ENCODE measurements around the gene CYB5R4.
"Not testable (repeated sequence)": the region's sequence is repeated elsewhere in the genome, so short reads cannot be mapped to it uniquely, and the experiment has no call there.

The CYB5R4 gene

DNA sequence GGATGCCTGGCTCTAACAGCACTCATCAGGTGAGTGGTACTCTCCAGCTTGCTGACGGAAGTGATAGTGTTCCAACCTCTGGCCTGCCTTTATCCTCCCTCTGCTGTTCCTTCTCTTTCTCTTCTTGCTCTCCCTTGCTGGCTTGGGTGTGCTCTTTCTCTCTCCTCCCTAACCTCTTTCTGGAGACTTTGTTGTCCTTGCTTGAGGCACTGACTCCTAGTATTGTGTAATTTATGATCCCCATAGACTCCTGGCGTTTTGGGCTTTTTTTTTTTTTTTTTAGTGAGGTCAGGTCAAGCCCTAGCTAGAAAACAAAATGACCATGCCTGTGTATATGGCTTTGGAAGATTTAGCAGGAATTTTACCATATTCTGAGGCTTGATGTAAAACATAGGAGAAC, 89.4 kb downstream of the CYB5R4 start:
- no peak for TF ChIP-seq EZH2phosphoT487 (IDR thresholded peaks at IDR 0.05; ENCODE audit: low read depth)
- TF ChIP-seq, protein P1, sequence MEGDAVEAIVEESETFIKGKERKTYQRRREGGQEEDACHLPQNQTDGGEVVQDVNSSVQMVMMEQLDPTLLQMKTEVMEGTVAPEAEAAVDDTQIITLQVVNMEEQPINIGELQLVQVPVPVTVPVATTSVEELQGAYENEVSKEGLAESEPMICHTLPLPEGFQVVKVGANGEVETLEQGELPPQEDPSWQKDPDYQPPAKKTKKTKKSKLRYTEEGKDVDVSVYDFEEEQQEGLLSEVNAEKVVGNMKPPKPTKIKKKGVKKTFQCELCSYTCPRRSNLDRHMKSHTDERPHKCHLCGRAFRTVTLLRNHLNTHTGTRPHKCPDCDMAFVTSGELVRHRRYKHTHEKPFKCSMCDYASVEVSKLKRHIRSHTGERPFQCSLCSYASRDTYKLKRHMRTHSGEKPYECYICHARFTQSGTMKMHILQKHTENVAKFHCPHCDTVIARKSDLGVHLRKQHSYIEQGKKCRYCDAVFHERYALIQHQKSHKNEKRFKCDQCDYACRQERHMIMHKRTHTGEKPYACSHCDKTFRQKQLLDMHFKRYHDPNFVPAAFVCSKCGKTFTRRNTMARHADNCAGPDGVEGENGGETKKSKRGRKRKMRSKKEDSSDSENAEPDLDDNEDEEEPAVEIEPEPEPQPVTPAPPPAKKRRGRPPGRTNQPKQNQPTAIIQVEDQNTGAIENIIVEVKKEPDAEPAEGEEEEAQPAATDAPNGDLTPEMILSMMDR (IDR thresholded peaks at IDR 0.05; ENCODE audit: low read depth, low read length) = no peak
- Histone ChIP-seq H3K36me3 (replicated peaks; ENCODE audit: low read depth, low read length) (peaks cover 7% of the 10 kb centered on the region), H3K9ac (ENCODE audit: low read length) (no peak overlapping the region), H3K27me3 (ENCODE audit: low read depth, low read length) (no peaks in the 10 kb centered on the region), H3K79me2 (ENCODE audit: low read length) (no peaks in the 10 kb centered on the region), H2AFZ (ENCODE audit: low read depth, low read length) (no peak overlapping the region), H4K20me1 (ENCODE audit: insufficient read depth, low read length) (no peaks in the 10 kb centered on the region), H3K9me3 (ENCODE audit: insufficient read depth, low read length) (no peaks in the 10 kb centered on the region), H3K4me2 (ENCODE audit: low read length) (no peak overlapping the region), H3K4me3 (ENCODE audit: low read length) (no peak overlapping the region), H3K4me1 (ENCODE audit: low read length) (peaks cover 31% of the 10 kb centered on the region), H3K27ac (ENCODE audit: low read length) (no peak overlapping the region)

DNA sequence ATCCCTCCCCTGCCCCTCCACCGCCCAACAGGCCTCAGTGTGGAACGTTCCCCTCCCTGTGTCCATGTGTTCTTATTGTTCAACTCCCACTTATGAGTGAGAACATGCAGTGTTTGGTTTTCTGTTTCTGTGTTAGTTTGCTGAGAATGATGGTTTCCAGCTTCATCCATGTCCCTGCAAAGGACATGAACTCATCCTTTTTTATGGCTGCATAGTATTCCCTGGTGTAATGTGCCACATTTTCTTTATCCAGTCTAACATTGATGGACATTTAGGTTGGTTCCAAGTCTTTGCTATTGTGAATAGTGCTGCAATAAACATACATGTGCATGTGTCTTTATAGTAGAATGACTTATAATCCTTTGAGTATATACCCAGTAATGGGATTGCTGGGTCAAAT, 91.9 kb downstream of the CYB5R4 start:
- H3K9ac ChIP-seq (ENCODE audit: low read length); H3K27me3 ChIP-seq (ENCODE audit: low read depth, low read length); H4K20me1 ChIP-seq (ENCODE audit: insufficient read depth, low read length); H3K4me2 ChIP-seq (ENCODE audit: low read length); H2AFZ ChIP-seq (ENCODE audit: low read depth, low read length); H3K27ac ChIP-seq (ENCODE audit: low read length); H3K79me2 ChIP-seq (ENCODE audit: low read length); H3K9me3 ChIP-seq (ENCODE audit: insufficient read depth, low read length); H3K4me3 ChIP-seq (ENCODE audit: low read length): not testable (repeated sequence)
- peaks cover 15% of the 10 kb centered on the region for H3K36me3 ChIP-seq (replicated peaks; ENCODE audit: low read depth, low read length)
- H3K4me1 ChIP-seq (ENCODE audit: low read length) = peaks cover 36% of the 10 kb centered on the region

DNA sequence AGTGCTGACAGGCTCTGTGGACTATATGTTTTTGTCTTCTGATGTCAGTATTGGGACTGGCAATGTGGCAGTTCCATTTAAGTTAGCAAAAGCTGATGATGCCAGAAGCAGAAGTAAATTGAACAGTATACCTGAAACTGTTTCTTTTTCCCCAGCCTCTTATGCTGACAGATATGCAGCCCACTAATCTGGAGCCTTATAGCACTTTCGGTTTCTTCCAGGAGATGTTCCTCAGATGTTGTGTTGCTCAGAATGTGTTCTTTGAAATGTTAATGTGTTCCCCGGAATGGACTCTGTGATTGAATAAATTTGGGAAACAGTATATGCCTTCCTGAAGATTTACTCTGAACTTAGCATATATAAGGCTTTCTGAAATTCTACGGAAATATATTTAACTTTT, 93.3 kb downstream of the CYB5R4 start:
- H3K79me2 ChIP-seq (ENCODE audit: low read length) = no peaks in the 10 kb centered on the region
- no peaks in the 10 kb centered on the region for H4K20me1 ChIP-seq (ENCODE audit: insufficient read depth, low read length)
- no peaks in the 10 kb centered on the region for H3K27me3 ChIP-seq (ENCODE audit: low read depth, low read length)
- H3K9me3 ChIP-seq (ENCODE audit: insufficient read depth, low read length) = no peaks in the 10 kb centered on the region
- TF ChIP-seq, protein P1 (IDR thresholded peaks at IDR 0.05; ENCODE audit: low read depth, low read length) = no peak
- no peak for TF ChIP-seq EZH2phosphoT487 (IDR thresholded peaks at IDR 0.05; ENCODE audit: low read depth)
- H3K9ac ChIP-seq (ENCODE audit: low read length) = 0 out of 2 replicates have a peak overlapping the region, but pooled peaks have one; percentile 11
- H2AFZ ChIP-seq (ENCODE audit: low read depth, low read length) = no peak overlapping the region
- H3K4me3 ChIP-seq (ENCODE audit: low read length) = peak overlapping the region; percentile 38
- peak overlapping the region; percentile 15 for H3K27ac ChIP-seq (ENCODE audit: low read length)
- H3K4me1 ChIP-seq (ENCODE audit: low read length) = peaks cover 41% of the 10 kb centered on the region
- peaks cover 16% of the 10 kb centered on the region for H3K36me3 ChIP-seq (replicated peaks; ENCODE audit: low read depth, low read length)
- H3K4me2 ChIP-seq (ENCODE audit: low read length) = peak overlapping the region; percentile 59

DNA sequence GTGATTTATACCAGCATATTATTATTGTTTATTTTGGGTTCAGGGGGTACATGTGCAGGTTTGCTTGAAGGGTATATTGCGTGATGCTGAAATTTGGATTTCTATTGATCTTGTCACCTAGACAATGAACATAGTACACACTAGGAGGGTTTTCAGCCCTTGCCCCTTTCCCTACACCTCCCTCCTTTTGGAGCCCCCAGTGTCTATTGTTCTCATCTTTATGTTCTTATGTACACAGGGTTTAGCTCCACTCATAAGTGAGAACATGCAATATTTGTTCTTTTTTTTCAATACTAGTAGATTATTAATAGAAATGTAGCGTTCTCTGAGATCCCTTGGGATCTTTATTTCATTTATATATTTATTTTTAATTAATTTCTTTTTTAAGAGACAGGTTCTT, 94.9 kb downstream of the CYB5R4 start:
- H3K36me3 ChIP-seq (replicated peaks; ENCODE audit: low read depth, low read length) = peaks cover 31% of the 10 kb centered on the region

More for the DNA sequence above, 94.9 kb downstream of the CYB5R4 start:
- Histone ChIP-seq H3K79me2 (ENCODE audit: low read length) (no peaks in the 10 kb centered on the region), H2AFZ (ENCODE audit: low read depth, low read length) (no peak overlapping the region), H3K27me3 (ENCODE audit: low read depth, low read length) (no peaks in the 10 kb centered on the region), H3K27ac (ENCODE audit: low read length) (no peak overlapping the region), H3K9me3 (ENCODE audit: insufficient read depth, low read length) (no peaks in the 10 kb centered on the region), H3K4me2 (ENCODE audit: low read length) (no peak overlapping the region), H3K9ac (ENCODE audit: low read length) (no peak overlapping the region), H4K20me1 (ENCODE audit: insufficient read depth, low read length) (no peaks in the 10 kb centered on the region), H3K4me1 (ENCODE audit: low read length) (peaks cover 53% of the 10 kb centered on the region), H3K4me3 (ENCODE audit: low read length) (no peak overlapping the region)
- TF ChIP-seq EZH2phosphoT487 (IDR thresholded peaks at IDR 0.05; ENCODE audit: low read depth) = no peak
- TF ChIP-seq, protein P1 (IDR thresholded peaks at IDR 0.05; ENCODE audit: low read depth, low read length) = no peak
